GM13977 (cell line): ENCODE data around the gene DHRS13.
"Not testable (repeated sequence)": the region's sequence is repeated elsewhere in the genome, so short reads cannot be mapped to it uniquely, and the experiment has no call there.

Experiments
- DNase-seq: peaks from one replicate; pipeline ENCODE4 v3.0.0; 2012; ENCODE audit warnings: low spot score
- CTCF ChIP-seq: IDR thresholded peaks from 2 replicates; pipeline ENCODE4 v1.5.1; 2012; ENCODE audit warnings: mild to moderate bottlenecking, control low read depth; ENCODE audit not compliant: insufficient read depth; ENCODE audit errors: extremely low read depth, missing control alignments
- in situ Hi-C: fragments of 300-500 bp; cut with MboI; formaldehyde crosslinking; loops from one replicate; pipeline ENCODE4 v1.12.0; 2022; ENCODE audit warnings: low sequenced_read_pairs, low pct_unique_long_range_greater_than_20kb, mixed read lengths, inconsistent platforms; ENCODE audit not compliant: unreplicated experiment

DHRS13 gene

GRCh38 chr17:28853295-28853694, 49.6 kb downstream of the DHRS13 start:
- TF ChIP-seq CTCF: no peak
- no peak for DNase-seq
- in situ Hi-C loops: no loop called here

- in situ Hi-C loops: no loop called here
- no peak for DNase-seq
- peak; percentile 21 for TF ChIP-seq CTCF
These were observed 53.6 kb downstream of the DHRS13 start for GRCh38 chr17:28849281-28849680.

GRCh38 chr17:28848667-28849066, 54.2 kb downstream of the DHRS13 start:
- DNase-seq: peak; percentile 63
- peak; percentile 61 for TF ChIP-seq CTCF
- in situ Hi-C loops: not testable (repeated sequence)
